HUES6 (cell line): ENCODE measurements around the gene TMEM242.

ENCODE experiments used
- H3K27ac ChIP-seq: 2 replicates; pipeline ENCODE4 v1.7.0; 2013; ENCODE audit warnings: low read depth, mild to moderate bottlenecking, low read length, inconsistent platforms
- H3K27me3 ChIP-seq: 2 replicates; pipeline ENCODE4 v1.6.1; 2013; ENCODE audit warnings: low read length; ENCODE audit not compliant: control insufficient read depth, insufficient read depth
- H3K36me3 ChIP-seq: 2 replicates; pipeline ENCODE4 v1.6.1; 2013; ENCODE audit warnings: low read length; ENCODE audit not compliant: control insufficient read depth, insufficient read depth
- H3K4me1 ChIP-seq: 2 replicates; pipeline ENCODE4 v1.6.1; 2013; ENCODE audit warnings: low read length; ENCODE audit not compliant: control insufficient read depth, insufficient read depth
- H3K4me3 ChIP-seq: 2 replicates; pipeline ENCODE4 v1.5.1; 2013; ENCODE audit warnings: low read depth, low read length
- H3K9ac ChIP-seq: one replicate; pipeline ENCODE4 v1.6.1; 2013; ENCODE audit warnings: mild to moderate bottlenecking, low read length
- H3K9me3 ChIP-seq: 2 replicates; pipeline ENCODE4 v1.6.1; 2013; ENCODE audit warnings: low read depth, low read length; ENCODE audit not compliant: control insufficient read depth, insufficient read depth

TMEM242 gene

GRCh38 chr6:157290797-157291196, 32.5 kb downstream of the TMEM242 start:
- H3K9me3 ChIP-seq: no peaks in the 10 kb centered on the region
- H3K9ac ChIP-seq: no peak overlapping the region
- H3K4me3 ChIP-seq: no peak overlapping the region
- peaks cover 6% of the 10 kb centered on the region; the same call in 1 of the 2 replicates for H3K36me3 ChIP-seq
- H3K4me1 ChIP-seq: no peaks in the 10 kb centered on the region; the same call in 1 of the 2 replicates
- H3K27ac ChIP-seq: no peak overlapping the region
- H3K27me3 ChIP-seq: no peaks in the 10 kb centered on the region

DNA sequence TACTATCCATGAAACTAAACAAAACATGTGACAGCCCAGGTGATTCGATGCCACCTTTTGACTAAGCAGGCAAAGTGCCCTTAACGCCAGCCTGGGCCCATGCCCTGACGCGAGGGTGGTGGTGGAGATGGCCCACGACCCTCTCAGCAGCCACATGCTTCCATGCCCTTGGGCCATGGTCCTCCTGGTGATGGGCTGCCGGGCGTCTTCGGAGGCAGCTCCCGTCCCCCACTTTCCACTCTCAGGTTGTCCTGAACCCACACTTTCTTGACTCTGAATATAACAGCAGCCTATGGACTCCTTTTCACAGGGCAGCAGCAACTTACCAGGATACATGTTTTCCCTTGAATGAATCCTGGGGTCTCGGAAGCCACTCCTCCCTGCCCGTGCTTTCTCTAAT, 33.6 kb downstream of the TMEM242 start:
- Histone ChIP-seq H3K4me3 (no peak overlapping the region), H3K27me3 (no peaks in the 10 kb centered on the region), H3K9me3 (no peaks in the 10 kb centered on the region), H3K27ac (no peak overlapping the region), H3K36me3 (peaks cover 6% of the 10 kb centered on the region; the same call in 1 of the 2 replicates), H3K4me1 (no peaks in the 10 kb centered on the region; the same call in 1 of the 2 replicates), H3K9ac (no peak overlapping the region)

GRCh38 chr6:157288575-157288974, 34.7 kb downstream of the TMEM242 start:
- H3K36me3 ChIP-seq: peaks cover 6% of the 10 kb centered on the region; the same call in 1 of the 2 replicates
- H3K27me3 ChIP-seq: no peaks in the 10 kb centered on the region
- no peak overlapping the region for H3K9ac ChIP-seq
- H3K4me3 ChIP-seq: no peak overlapping the region
- H3K27ac ChIP-seq: no peak overlapping the region
- H3K4me1 ChIP-seq: no peaks in the 10 kb centered on the region; the same call in 1 of the 2 replicates
- H3K9me3 ChIP-seq: no peaks in the 10 kb centered on the region

- no peak overlapping the region for H3K4me3 ChIP-seq
- no peaks in the 10 kb centered on the region for H3K27me3 ChIP-seq
- H3K36me3 ChIP-seq: peaks cover 6% of the 10 kb centered on the region; the same call in 1 of the 2 replicates
- H3K27ac ChIP-seq: no peak overlapping the region
- no peak overlapping the region for H3K9ac ChIP-seq
- no peaks in the 10 kb centered on the region for H3K9me3 ChIP-seq
- no peaks in the 10 kb centered on the region; the same call in 1 of the 2 replicates for H3K4me1 ChIP-seq
Observed at GRCh38 chr6:157287923-157288322, 35.4 kb downstream of the TMEM242 start.

GRCh38 chr6:157287247-157287850, 36.0 kb downstream of the TMEM242 start:
- no peak overlapping the region for H3K9ac ChIP-seq

GRCh38 chr6:157285422-157285779, 37.9 kb downstream of the TMEM242 start:
- no peak overlapping the region for H3K27ac ChIP-seq
- peaks cover 2% of the 10 kb centered on the region; the same call in 1 of the 2 replicates for H3K4me1 ChIP-seq
- no peaks in the 10 kb centered on the region for H3K9me3 ChIP-seq
- no peak overlapping the region for H3K4me3 ChIP-seq
- H3K27me3 ChIP-seq: no peaks in the 10 kb centered on the region
- no peaks in the 10 kb centered on the region for H3K36me3 ChIP-seq
- H3K9ac ChIP-seq: no peak overlapping the region

More at GRCh38 chr6:157287247-157287850, 36.0 kb downstream of the TMEM242 start:
- no peak overlapping the region for H3K27ac ChIP-seq
- no peaks in the 10 kb centered on the region for H3K27me3 ChIP-seq
- no peaks in the 10 kb centered on the region; the same call in 1 of the 2 replicates for H3K4me1 ChIP-seq
- no peak overlapping the region for H3K4me3 ChIP-seq
- H3K9me3 ChIP-seq: no peaks in the 10 kb centered on the region
- 0 out of 2 replicates have a peak, but pooled peaks cover 6% of the 10 kb centered on the region for H3K36me3 ChIP-seq

DNA sequence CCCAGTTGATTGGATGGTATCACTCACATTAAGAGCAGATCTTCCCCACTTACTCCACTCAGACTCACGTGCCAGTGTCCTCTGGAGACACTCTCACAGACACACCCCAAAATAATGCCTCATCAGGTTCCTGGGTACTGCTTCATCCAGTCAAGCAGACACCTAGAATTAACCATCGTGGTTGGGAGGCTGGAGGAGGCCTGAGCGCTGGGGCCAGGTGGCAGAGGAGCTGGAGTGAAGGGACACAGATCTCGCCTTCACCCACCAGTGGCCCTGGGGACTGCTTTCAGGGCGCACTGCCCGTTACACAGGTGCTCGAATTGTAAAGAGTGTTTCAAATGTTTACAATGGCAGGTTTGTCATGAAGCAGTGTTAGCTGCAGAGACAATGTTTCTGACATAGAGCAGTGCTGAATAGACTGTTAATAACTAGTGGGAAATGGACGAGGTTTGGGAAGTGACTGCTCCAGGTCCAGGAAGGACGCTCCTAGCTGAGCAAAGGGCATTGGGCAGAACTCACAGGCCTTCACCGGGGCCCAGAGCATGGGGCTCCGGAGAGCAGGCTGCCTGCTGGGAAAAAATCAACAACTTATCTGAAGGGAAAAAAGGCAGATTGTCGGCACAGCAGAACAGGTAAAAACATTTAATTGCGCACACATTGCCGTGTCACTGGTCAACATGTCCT, 38.4 kb downstream of the TMEM242 start:
- Histone ChIP-seq H3K4me1 (peaks cover 3% of the 10 kb centered on the region; the same call in 1 of the 2 replicates), H3K27me3 (no peaks in the 10 kb centered on the region), H3K9ac (no peak overlapping the region), H3K9me3 (no peaks in the 10 kb centered on the region), H3K4me3 (no peak overlapping the region), H3K36me3 (no peaks in the 10 kb centered on the region), H3K27ac (no peak overlapping the region)

- Histone ChIP-seq H3K27me3 (no peaks in the 10 kb centered on the region), H3K9me3 (no peaks in the 10 kb centered on the region), H3K9ac (no peak overlapping the region), H3K4me3 (no peak overlapping the region), H3K36me3 (no peaks in the 10 kb centered on the region), H3K27ac (no peak overlapping the region), H3K4me1 (peaks cover 3% of the 10 kb centered on the region; the same call in 1 of the 2 replicates)
Observed at GRCh38 chr6:157283900-157284737, 39.2 kb downstream of the TMEM242 start.

DNA sequence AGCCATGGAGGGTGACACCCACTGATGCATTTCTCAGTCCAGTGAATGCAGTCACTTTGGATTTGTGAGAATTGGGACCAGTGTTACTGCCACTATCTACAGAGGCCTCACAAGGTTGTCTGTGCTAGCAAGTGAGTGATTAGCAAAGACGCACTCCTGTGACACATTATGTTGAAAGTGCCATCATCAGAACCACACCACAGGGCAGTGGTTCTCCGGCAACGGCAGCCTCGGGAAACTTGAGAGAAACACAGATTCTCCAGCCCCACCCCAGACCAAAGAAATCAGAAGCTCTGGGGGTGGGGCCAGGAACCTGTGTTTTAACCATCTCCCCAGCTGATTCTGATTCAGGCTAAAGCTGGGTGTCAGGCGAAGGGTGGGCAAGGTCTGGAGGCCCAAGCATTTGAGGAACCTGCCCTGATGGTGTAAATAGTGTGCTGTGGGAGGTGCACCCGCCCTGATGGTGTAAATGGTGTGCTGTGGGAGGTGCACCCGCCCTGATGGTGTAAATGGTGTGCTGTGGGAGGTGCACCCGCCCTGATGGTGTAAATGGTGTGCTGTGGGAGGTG, 39.9 kb downstream of the TMEM242 start:
- H3K27me3 ChIP-seq: no peaks in the 10 kb centered on the region

DNA sequence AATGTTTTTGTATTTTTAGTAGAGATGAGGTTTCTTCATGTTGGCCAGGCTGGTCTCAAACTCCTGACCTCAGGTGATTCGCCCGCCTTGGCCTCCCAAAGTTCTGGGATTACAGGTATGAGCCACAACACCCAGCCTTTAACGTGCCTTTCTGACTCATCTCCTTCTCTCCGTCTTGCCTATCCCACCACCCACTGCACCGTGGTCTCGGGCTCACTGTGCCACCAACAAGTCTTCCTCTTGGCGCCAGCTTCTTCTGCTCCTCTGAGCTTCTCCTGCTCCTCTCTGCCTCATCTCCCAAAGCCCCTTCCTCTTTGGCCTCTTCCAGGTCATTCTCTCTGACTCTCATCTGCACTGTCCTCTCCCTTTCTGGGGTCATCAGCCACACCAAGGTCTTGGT, 41.0 kb downstream of the TMEM242 start:
- H3K9ac ChIP-seq: no peak overlapping the region

More for the DNA sequence above, 39.9 kb downstream of the TMEM242 start:
- Histone ChIP-seq H3K36me3 (no peaks in the 10 kb centered on the region), H3K9me3 (no peaks in the 10 kb centered on the region), H3K9ac (no peak overlapping the region), H3K27ac (no peak overlapping the region), H3K4me1 (peaks cover 3% of the 10 kb centered on the region; the same call in 1 of the 2 replicates), H3K4me3 (no peak overlapping the region)

More for the DNA sequence above, 41.0 kb downstream of the TMEM242 start:
- H3K9me3 ChIP-seq: no peaks in the 10 kb centered on the region
- no peak overlapping the region for H3K27ac ChIP-seq
- peaks cover 6% of the 10 kb centered on the region; the same call in 1 of the 2 replicates for H3K4me1 ChIP-seq
- H3K36me3 ChIP-seq: no peaks in the 10 kb centered on the region
- no peak overlapping the region for H3K4me3 ChIP-seq
- no peaks in the 10 kb centered on the region for H3K27me3 ChIP-seq
